Measurements from ENCODE around the gene HDAC4.

DNA sequence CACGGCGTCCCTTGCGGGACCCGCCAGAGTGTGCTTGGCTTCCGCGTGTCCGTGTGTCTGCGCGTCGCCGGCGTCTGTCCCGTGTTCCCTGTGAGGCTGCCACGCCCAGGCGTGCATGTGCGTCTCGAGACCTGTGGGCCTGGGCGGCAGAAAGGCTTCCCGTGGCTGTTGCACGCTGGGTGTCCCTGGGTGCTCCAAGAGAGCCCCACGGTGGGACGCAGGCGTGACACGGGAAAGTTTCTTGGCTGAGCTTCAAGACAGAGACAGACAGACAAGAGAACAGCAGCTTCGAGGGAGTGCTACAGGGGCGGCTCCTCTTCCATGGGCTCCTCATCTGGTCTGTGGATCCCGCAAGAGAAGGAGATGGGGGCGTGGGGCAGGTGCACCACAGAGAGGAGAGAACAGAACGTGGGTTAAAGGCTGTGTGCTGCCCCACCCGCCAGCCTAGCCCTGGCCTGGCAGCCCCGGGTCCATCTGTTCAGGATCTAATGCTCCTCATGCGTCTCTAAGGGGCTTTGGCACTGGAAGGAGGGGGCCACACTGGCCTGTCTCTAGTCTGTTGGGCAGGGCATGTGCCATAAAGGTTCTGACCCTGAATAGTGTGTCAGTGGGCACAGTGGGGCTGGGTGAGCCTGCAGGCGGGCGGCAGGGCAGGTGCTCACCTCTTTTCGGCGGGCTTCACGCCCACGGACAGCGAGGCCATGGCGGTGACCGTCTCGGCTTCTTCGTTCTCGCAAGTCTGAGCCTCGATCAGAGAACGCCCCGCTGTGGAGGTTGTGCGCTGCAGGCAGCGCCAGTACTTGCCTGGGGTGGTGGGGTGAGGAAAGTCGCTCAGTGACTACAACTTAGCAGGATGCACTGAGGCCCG lies 347.8 kb downstream of the HDAC4 start:
- TF ChIP-seq GATA2 (IDR thresholded peaks at IDR 0.05; ENCODE audit: low read depth, low read length) (no peak), GATA3 (IDR thresholded peaks at IDR 0.05; ENCODE audit: low read depth, low read length) (no peak)

Data from SH-SY5Y (cell line).